Kidney (tissue), 14 donors: Measurements from ENCODE around the gene TTC28. TPM values are rescaled to one million over a fixed set of nuclear protein-coding genes. Genes with fewer than 3 reads are reported as not detected.

ENCODE experiments used
- DNase-seq, 5 donors: peaks; one replicate each; pipeline ENCODE4 v3.0.0-alpha.2; 2013 to 2020
- FAIRE-seq: peaks from 2 replicates; lab custom pipeline; 2012; peaks lifted over from hg19 to GRCh38; lab: Jason Lieb, UNC
- H3K27ac ChIP-seq, 2 donors: one replicate each; pipeline ENCODE4 v1.7.0; 2013; ENCODE audit warnings: low read depth in 2 of 2, low read length in 2 of 2, inconsistent platforms in 1 of 2
- H3K27me3 ChIP-seq: one replicate; pipeline ENCODE4 v1.7.1; 2013; ENCODE audit warnings: low read length, inconsistent platforms; ENCODE audit not compliant: control insufficient read depth, insufficient read depth
- H3K36me3 ChIP-seq, 3 donors: one replicate each; pipeline versions ENCODE4 v1.7.0 to v1.7.1; 2013; ENCODE audit warnings: low read length in 3 of 3, control low read depth in 1 of 3, inconsistent platforms in 1 of 3; ENCODE audit not compliant: insufficient read depth in 3 of 3, control insufficient read depth in 2 of 3
- H3K4me1 ChIP-seq, 3 donors: one replicate each; pipeline versions ENCODE4 v1.7.0 to v1.7.1; 2013; ENCODE audit warnings: low read length in 3 of 3, inconsistent platforms in 1 of 3, low read depth in 1 of 3; ENCODE audit not compliant: control insufficient read depth in 2 of 3, insufficient read depth in 2 of 3
- H3K4me3 ChIP-seq, 3 donors: one replicate each; pipeline versions ENCODE4 v1.7.0 to v1.8.1; 2013; ENCODE audit warnings: low read length in 3 of 3, control low read depth in 1 of 3, inconsistent platforms in 1 of 3
- H3K9ac ChIP-seq, 3 donors: one replicate each; pipeline versions ENCODE4 v1.7.0 to v1.7.1; 2013; ENCODE audit warnings: low read length in 3 of 3, control low read depth in 1 of 3, inconsistent platforms in 1 of 3
- H3K9me3 ChIP-seq, 3 donors: one replicate each; pipeline versions ENCODE4 v1.7.0 to v1.7.1; 2013; ENCODE audit warnings: low read length in 3 of 3, control low read depth in 1 of 3, inconsistent platforms in 1 of 3; ENCODE audit not compliant: control insufficient read depth in 2 of 3, insufficient read depth in 1 of 3
- intact Hi-C: fragments of 100-400 bp; cut with DNase I; formaldehyde crosslinking; loops from one replicate; pipeline ENCODE4 v1.11.1; 2022
- polyA plus RNA-seq: library from polyadenylated mRNA; stranded (reverse); fragments of 350-450 nt; fragmentation: Illumina TruSeq; extraction: RNeasy Lipid Tissue Mini Kit (QIAGEN cat#74804); gene quantifications from one replicate; pipeline ENCODE4 v1.2.3, GENCODE V29; 2014; ENCODE audit warnings: low read depth, low replicate concordance; ENCODE audit not compliant: insufficient read depth
- total RNA-seq: library from RNA; stranded (reverse); fragmentation: NEBNext Ultra II Directional; extraction: Animal tissue kit (Norgen Biotek cat#: 25700); gene quantifications from one replicate; pipeline ENCODE4 v1.2.1, GENCODE V29; 2021
- TF ChIP-seq, protein P1 (sequence below): IDR thresholded peaks from 3 replicates; pipeline ENCODE4 v1.5.1; 2012; ENCODE audit warnings: mild to moderate bottlenecking, moderate library complexity, borderline replicate concordance; ENCODE audit not compliant: insufficient read depth; ENCODE audit errors: extremely low read depth
- donor health status: control.
- donor health status: control.
- donor health status: control.
- donor health status: control.
- donor health status: control.
- donor health status: DM: yes; HTN: yes; CAD: no.
- donor health status: Normal renal cell carcinoma (clear cell type).

Gene TTC28
- total and polyA plus RNA-seq, 2 donors from 2014 or later = 3.5 to 40.2 TPM

DNA sequence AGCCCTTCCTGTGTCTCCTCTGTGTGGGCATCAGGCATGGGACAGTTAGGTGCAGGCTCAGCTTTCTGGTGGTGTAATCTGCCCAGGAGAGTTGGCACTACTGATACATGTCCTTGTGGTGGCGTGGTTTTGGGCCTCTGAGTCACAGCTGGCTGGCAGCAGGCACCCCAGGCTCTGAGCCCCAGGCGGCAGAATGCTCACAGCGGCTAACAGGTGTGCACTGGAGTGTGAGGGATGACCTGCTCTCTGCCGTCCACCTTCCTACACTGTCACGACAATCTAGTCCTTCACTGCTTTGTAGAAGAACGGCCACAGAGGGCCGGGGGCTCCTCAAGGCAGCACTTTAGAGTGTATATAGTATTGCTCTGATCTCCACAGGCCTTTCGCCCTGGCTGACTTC lies 660.3 kb downstream of the TTC28 start:
- DNase-seq = peak in 2 of 5 donors; percentile 28 to 59

DNA sequence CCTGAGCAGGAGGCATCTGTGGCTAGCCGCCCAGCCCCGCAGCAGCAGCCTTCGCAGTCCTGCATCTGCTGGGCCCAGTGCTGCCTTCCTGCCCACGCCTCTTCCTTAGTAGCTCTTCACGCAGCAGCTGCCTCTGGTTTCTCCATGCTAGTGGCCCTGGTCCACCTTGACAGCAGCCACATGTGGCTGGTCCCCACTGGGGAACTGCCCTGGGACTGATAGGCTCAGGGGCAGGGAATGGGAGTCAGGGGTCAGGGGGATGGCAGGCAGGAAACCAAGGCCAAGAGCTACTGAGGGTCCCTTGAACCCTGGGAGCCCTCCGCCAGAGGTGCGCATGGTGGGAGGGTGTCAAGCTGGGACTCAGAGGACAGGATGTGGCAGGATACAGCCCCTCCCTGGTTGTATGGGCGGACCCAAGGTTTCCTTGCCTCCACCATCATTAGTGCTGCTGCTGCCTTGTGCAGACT lies 661.1 kb downstream of the TTC28 start:
- H3K36me3 ChIP-seq = peaks cover 0 to 5% (median 0%) of the 10 kb centered on the region in 3 donors
- no peak overlapping the region for H3K9ac ChIP-seq
- H3K4me1 ChIP-seq = peaks cover 0 to 5% (median 0%) of the 10 kb centered on the region in 3 donors
- peak in 1 of 5 donors; percentile 51 for DNase-seq
- TF ChIP-seq, protein P1, sequence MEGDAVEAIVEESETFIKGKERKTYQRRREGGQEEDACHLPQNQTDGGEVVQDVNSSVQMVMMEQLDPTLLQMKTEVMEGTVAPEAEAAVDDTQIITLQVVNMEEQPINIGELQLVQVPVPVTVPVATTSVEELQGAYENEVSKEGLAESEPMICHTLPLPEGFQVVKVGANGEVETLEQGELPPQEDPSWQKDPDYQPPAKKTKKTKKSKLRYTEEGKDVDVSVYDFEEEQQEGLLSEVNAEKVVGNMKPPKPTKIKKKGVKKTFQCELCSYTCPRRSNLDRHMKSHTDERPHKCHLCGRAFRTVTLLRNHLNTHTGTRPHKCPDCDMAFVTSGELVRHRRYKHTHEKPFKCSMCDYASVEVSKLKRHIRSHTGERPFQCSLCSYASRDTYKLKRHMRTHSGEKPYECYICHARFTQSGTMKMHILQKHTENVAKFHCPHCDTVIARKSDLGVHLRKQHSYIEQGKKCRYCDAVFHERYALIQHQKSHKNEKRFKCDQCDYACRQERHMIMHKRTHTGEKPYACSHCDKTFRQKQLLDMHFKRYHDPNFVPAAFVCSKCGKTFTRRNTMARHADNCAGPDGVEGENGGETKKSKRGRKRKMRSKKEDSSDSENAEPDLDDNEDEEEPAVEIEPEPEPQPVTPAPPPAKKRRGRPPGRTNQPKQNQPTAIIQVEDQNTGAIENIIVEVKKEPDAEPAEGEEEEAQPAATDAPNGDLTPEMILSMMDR = no peak
- H3K27me3 ChIP-seq = no peaks in the 10 kb centered on the region
- intact Hi-C loops = no loop called here
- FAIRE-seq = no peak
- no peak overlapping the region for H3K4me3 ChIP-seq
- no peaks in the 10 kb centered on the region for H3K9me3 ChIP-seq
- no peak overlapping the region for H3K27ac ChIP-seq

More for the DNA sequence above, 660.3 kb downstream of the TTC28 start:
- H3K27me3 ChIP-seq = no peaks in the 10 kb centered on the region
- H3K9ac ChIP-seq = no peak overlapping the region
- intact Hi-C loops = no loop called here
- H3K36me3 ChIP-seq = no peaks in the 10 kb centered on the region
- TF ChIP-seq, protein P1 = no peak
- no peak overlapping the region for H3K4me3 ChIP-seq
- peaks cover 0 to 5% (median 0%) of the 10 kb centered on the region in 3 donors for H3K4me1 ChIP-seq
- H3K27ac ChIP-seq = no peak overlapping the region
- H3K9me3 ChIP-seq = no peaks in the 10 kb centered on the region
- FAIRE-seq = no peak

DNA sequence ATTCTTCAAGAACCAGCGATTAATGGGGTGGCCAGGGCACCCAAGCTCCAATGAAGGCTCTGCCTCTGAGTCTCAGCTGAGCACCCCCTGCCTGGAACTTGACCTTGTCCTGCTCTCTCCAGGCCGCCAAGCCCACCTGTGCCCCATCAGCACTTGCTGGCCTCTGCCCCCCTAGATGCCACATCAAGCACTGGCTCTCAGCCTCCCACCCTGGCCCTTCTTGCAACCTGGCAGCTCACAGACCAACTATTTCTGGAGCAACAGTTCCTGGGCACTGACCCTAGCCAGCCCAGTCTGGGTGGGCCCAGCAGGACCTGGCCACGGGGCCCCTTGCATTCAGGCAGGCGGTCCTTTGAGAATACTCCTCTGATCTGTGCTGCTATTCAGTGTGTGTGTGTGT lies 661.8 kb downstream of the TTC28 start:
- Histone ChIP-seq H3K4me3 (no peak overlapping the region), H3K9me3 (no peaks in the 10 kb centered on the region), H3K9ac (no peak overlapping the region), H3K27ac (no peak overlapping the region), H3K36me3 (peaks cover 0 to 10% (median 0%) of the 10 kb centered on the region in 3 donors), H3K27me3 (no peaks in the 10 kb centered on the region), H3K4me1 (peaks cover 0 to 5% (median 0%) of the 10 kb centered on the region in 3 donors)
- DNase-seq (no peak), FAIRE-seq (no peak)
- intact Hi-C loops = no loop called here
- TF ChIP-seq, protein P1 = no peak

DNA sequence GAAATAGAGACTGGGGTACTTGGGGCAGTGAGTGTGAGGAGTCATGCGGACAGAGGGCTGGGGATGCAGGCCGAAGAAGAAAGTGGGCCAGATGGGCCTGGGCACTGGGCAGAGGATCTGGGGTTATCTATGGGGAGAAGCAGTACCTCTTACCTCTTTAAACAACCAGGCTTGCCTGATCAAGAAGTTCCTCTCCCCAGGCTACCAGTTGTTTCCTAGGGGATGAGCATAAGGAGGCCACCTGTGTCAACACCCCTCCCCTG lies 662.2 kb downstream of the TTC28 start:
- no peaks in the 10 kb centered on the region for H3K27me3 ChIP-seq
- TF ChIP-seq, protein P1 = no peak
- FAIRE-seq = no peak

More for the DNA sequence above, 662.2 kb downstream of the TTC28 start:
- peaks cover 0 to 5% (median 0%) of the 10 kb centered on the region in 3 donors for H3K4me1 ChIP-seq
- no peak for DNase-seq
- H3K4me3 ChIP-seq = no peak overlapping the region
- H3K27ac ChIP-seq = no peak overlapping the region
- peaks cover 0 to 10% (median 0%) of the 10 kb centered on the region in 3 donors for H3K36me3 ChIP-seq
- H3K9ac ChIP-seq = no peak overlapping the region
- H3K9me3 ChIP-seq = no peaks in the 10 kb centered on the region
- intact Hi-C loops = no loop called here
